Suppressor macrophage treated with lipopolysaccharide for 4 hours (primary cell): ENCODE results near the gene TOM1L2.

Source experiments
- DNase-seq: peaks from one replicate; pipeline ENCODE4 v3.0.0-alpha.2; 2020

TOM1L2 gene

GRCh38 chr17:17798010-17798556 is 174.1 kb downstream of the TOM1L2 start:
- DNase-seq: no peak

GRCh38 chr17:17797119-17797809 is 174.9 kb downstream of the TOM1L2 start:
- DNase-seq: no peak

GRCh38 chr17:17796787-17797061 is 175.5 kb downstream of the TOM1L2 start:
- no peak for DNase-seq

- no peak for DNase-seq
These were observed 176.0 kb downstream of the TOM1L2 start for GRCh38 chr17:17795946-17796786.

DNA sequence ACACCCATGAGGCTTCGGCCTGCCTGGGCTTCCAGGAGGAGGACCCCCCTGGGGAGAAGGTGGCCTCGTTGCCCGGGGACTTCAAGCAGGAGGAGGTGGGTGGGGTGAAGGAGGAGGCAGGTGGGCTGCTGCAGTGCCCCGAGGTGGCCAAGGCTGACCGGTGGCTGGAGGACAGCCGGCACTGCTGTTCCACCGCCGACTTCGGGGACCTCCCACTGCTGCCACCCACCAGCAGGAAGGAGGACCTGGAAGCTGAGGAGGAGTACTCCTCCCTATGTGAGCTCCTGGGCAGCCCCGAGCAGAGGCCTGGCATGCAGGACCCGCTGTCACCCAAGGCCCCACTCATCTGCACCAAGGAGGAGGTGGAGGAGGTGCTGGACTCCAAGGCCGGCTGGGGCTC is 176.9 kb downstream of the TOM1L2 start:
- no peak for DNase-seq

- DNase-seq: no peak
These were observed 177.8 kb downstream of the TOM1L2 start for GRCh38 chr17:17794382-17794781.
